ENCODE measurements around the gene GULP1. TPM values are rescaled to one million over a fixed set of nuclear protein-coding genes. Genes with fewer than 3 reads are reported as not detected.

The GULP1 gene
- total RNA-seq (2016; rRNA removed; fragmentation: Illumina TruSeq; extraction: Trizol), result not detected in 2 replicates
- not detected in 2 replicates for total RNA-seq (2016; cell fraction: cytosol; rRNA removed; fragmentation: Illumina TruSeq; extraction: Trizol; ENCODE audit: low read depth)
- total RNA-seq (2016; cell fraction: insoluble cytoplasmic fraction; rRNA removed; fragmentation: Illumina TruSeq; extraction: Trizol), result not detected in 2 replicates
- not detected in 2 replicates for total RNA-seq (2016; cell fraction: membrane; rRNA removed; fragmentation: Illumina TruSeq; extraction: Trizol)
- total RNA-seq (2016; cell fraction: nucleus; rRNA removed; fragmentation: Illumina TruSeq; extraction: Trizol), result not detected in 2 replicates
- polyA plus RNA-seq (2011; rRNA removed), result 0.05 and 0.15 TPM in 2 replicates
- 0.05 TPM in 2 replicates for polyA plus RNA-seq (2011; cell fraction: cytosol; rRNA removed)
- polyA plus RNA-seq (2011; cell fraction: nucleus; rRNA removed), result 0.12 TPM in 1 of 2 replicates, not detected in the other
- polyA plus RNA-seq (2012), result not detected in 2 replicates
- polyA plus RNA-seq (2016; cell fraction: cytosol; fragmentation: Illumina TruSeq; extraction: Trizol; ENCODE audit: low read depth), result not detected in 2 replicates
- 0.16 TPM in 1 of 2 replicates, not detected in the other for polyA plus RNA-seq (2016; cell fraction: insoluble cytoplasmic fraction; fragmentation: Illumina TruSeq; extraction: Trizol; ENCODE audit: low read depth)
- polyA plus RNA-seq (2016; cell fraction: membrane; fragmentation: Illumina TruSeq; extraction: Trizol; ENCODE audit: low read depth), result not detected in 2 replicates
- not detected in 2 replicates for polyA plus RNA-seq (2016; cell fraction: nucleus; fragmentation: Illumina TruSeq; extraction: Trizol; ENCODE audit: insufficient read depth, low read depth)
- 0.58 TPM in 1 of 2 replicates, not detected in the other for polyA minus RNA-seq (2011; rRNA and poly(A)+ RNA removed; ENCODE audit: low replicate concordance)
- not detected in 2 replicates for polyA minus RNA-seq (2011; cell fraction: cytosol; rRNA and poly(A)+ RNA removed)
- polyA minus RNA-seq (2011; cell fraction: nucleus; rRNA and poly(A)+ RNA removed), result 0.26 TPM in 1 of 2 replicates, not detected in the other
- Bru-seq, nascent RNA, result percentile 13 among the genes with signal in this experiment
- percentile 14 among the genes with signal in this experiment for BruChase-seq, experiment 1, labeled RNA remaining after a 6-hour chase
- BruChase-seq, experiment 2, labeled RNA remaining after a 2-hour chase, result percentile 12 among the genes with signal in this experiment
- long read RNA-seq, experiment 1, result 0 reads
- long read RNA-seq, experiment 2, result 0 reads

- Histone ChIP-seq H3K9ac (ENCODE audit: insufficient read depth, low read depth, low read length) (no peak within 1 kb of the TSS), H3K4me1 (ENCODE audit: insufficient read depth, low read length) (peaks cover 13% of the 10 kb centered on the region), H3K27ac (ENCODE audit: extremely low read length, insufficient read depth, low read length) (no peak within 1 kb of the TSS), H3K36me3 (replicated peaks in 1 of 2; ENCODE audit: control insufficient read depth in 1 of 2, insufficient read depth in 2 of 2, low read length in 2 of 2) (no peaks in the 10 kb centered on the region), H4K20me1 (ENCODE audit: insufficient read depth, low read length) (no peaks in the 10 kb centered on the region), H3K79me2 (ENCODE audit: insufficient read depth, low read length) (no peaks in the 10 kb centered on the region), H3K27me3 (ENCODE audit: control insufficient read depth in 1 of 2, insufficient read depth in 2 of 2, low read length in 2 of 2) (peaks cover 0 to 28% of the 10 kb centered on the region in 2 experiments; a peak in 4 of 5 replicates), H2AFZ (ENCODE audit: low read length) (peak within 1 kb of the TSS; percentile 17), H3K9me3 (ENCODE audit: low read length) (no peaks in the 10 kb centered on the region), H3K4me3 (replicated peaks in 1 of 3; ENCODE audit: insufficient read depth in 1 of 3, low read depth in 2 of 3, low read length in 3 of 3) (peak within 1 kb of the TSS; percentile 52 to 70 (median 54)), H3K4me2 (ENCODE audit: low read depth, low read length) (peak within 1 kb of the TSS; percentile 80)
- intact Hi-C loops (cut with micrococcal nuclease; ENCODE audit: unreplicated experiment), result loop anchor here (5.0 kb wide), 1 partner anchor 76 kb away; no protein-coding TSS in a partner anchor
- ChIA-PET POLR2A (no interaction called here), CTCF (ENCODE audit: low intra/inter-chr PET ratio, low total read pairs) (interaction anchor here (1.3 kb wide), 1 partner anchor 78 kb away, joined by 5 read pairs; no protein-coding TSS in a partner anchor)
- no TSS peak for BruUV-seq (replicated peaks)
- DNase-seq (ENCODE audit: low spot score), result peak; percentile 18
- peak; percentile 99 for ATAC-seq
- 14% methylated on average over 56 of the region's 61 CpGs for WGBS (ENCODE audit: low lambda C conversion rate)
- in situ Hi-C loops (cut with HindIII; ENCODE audit: extremely low pct_ligation_motif_present, low pct_unique_long_range_greater_than_20kb), result no loop called here
- no peak for FAIRE-seq
- no peak for TF ChIP-seq TEF (CRISPR knock-in tag; IDR thresholded peaks at IDR 0.05)
- peak; percentile 45; the same call in 1 of the 2 replicates for TF ChIP-seq ZNF546 (CRISPR knock-in tag; conservative IDR thresholded peaks at IDR 0.05)
- no peak for TF ChIP-seq ZNF879 (CRISPR knock-in tag; IDR thresholded peaks at IDR 0.05)
- no peak for TF ChIP-seq ZMYM2 (CRISPR knock-in tag; IDR thresholded peaks at IDR 0.05)
- TF ChIP-seq ZFP41 (CRISPR knock-in tag; IDR thresholded peaks at IDR 0.05; ENCODE audit: borderline replicate concordance), result no peak
- TF ChIP-seq SP2 (CRISPR knock-in tag; IDR thresholded peaks at IDR 0.05), result no peak
- TF ChIP-seq ZNF644 (CRISPR knock-in tag; IDR thresholded peaks at IDR 0.05; ENCODE audit: low read depth), result no peak
- no peak for TF ChIP-seq ZKSCAN5 (CRISPR knock-in tag; IDR thresholded peaks at IDR 0.05)
- TF ChIP-seq HMG20A (CRISPR knock-in tag; IDR thresholded peaks at IDR 0.05; ENCODE audit: borderline replicate concordance), result no peak
- no peak for TF ChIP-seq SYNCRIP (IDR thresholded peaks at IDR 0.05; ENCODE audit: insufficient read depth, low read depth, low read length)
- TF ChIP-seq PTBP1 (IDR thresholded peaks at IDR 0.05; ENCODE audit: low read depth, low read length, poor library complexity, severe bottlenecking), result no peak
- no peak for TF ChIP-seq HDAC6 (IDR thresholded peaks at IDR 0.05; ENCODE audit: low read depth, low read length)
- TF ChIP-seq ZNF142 (CRISPR knock-in tag; IDR thresholded peaks at IDR 0.05), result no peak
These were observed at the start of gene GULP1 for GRCh38 chr2:188291617-188292347. TSS of gene GULP1 (plus strand) at chr2:188291874. CDS start at chr2:188477703, 185,829 bp downstream.

All from HepG2 (cell line).